NK-92 treated with Interleukin-12 subunit alpha and Interleukin-12 subunit beta, amount 100 ng/mL, for 24 hours (cell line): ENCODE results near the gene DERA.
"Not testable (repeated sequence)": the region's sequence is repeated elsewhere in the genome, so short reads cannot be mapped to it uniquely, and the experiment has no call there.

Experiments used
- DNase-seq: peaks from one replicate; lab custom pipeline; 2025; lab: John Stamatoyannopoulos, UW

Gene DERA

DNA sequence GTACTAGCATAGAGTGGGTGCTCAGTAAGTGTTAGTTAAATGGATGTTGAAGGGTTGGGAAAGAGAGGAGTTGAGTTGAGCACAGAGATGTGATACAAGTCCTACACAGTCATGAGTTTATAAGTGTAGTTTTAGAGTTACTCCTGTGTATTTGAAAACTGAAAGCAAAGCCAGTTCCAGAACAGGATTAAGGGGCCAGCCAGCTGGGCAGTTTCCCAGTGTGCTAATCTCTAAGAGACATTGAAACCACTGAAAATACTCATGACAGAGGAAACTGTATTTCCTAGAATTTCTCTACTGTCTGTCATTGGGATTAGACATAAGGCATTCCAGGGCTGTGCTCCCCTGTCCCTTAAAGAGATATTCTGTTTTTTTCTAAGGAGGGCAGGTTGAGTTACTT, 101.0 kb downstream of the DERA start:
- DNase-seq: no peak

- not testable (repeated sequence) for DNase-seq
Observed at GRCh38 chr12:16013722-16014121, 102.6 kb downstream of the DERA start.

DNA sequence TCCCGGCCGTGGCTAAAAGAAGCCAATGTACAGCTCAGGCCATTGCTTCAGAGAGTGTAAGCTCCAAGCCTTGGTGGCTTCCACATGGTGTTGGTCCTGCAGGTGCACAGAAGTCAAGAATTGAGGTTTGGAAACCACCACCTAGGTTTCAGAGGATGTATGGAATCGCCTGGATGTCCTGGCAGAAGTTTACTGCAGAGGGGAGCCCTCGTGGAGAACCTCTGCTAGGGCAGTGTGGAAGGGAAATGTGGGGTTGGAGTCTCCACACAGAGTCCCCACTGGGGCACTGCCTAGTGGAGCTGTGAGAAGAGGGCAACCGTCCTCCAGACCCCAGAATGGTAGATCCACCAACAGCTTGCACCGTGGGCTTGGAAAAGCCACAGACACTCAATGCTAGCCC, 103.3 kb downstream of the DERA start:
- DNase-seq: not testable (repeated sequence)

DNA sequence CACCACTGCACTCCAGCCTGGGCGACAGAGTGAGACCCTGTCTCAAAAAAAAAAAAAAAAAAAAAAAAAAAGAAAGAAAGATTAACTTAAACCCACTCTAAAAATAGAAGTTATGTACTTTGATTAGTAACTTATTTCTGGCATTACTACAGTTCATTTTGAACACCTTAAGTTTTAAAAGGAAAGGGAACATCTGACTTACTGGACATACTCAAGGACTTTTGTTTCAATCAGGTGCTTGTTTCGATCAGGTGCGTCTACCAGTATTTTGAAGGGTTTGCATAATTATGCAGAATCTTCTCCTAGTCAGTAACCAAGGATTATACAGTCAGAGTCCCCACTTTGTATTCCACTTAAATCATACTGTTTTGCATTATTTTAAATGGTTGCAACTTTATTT, 105.6 kb downstream of the DERA start:
- DNase-seq: no peak

- DNase-seq: no peak
Observed at GRCh38 chr12:16018306-16018705, 107.2 kb downstream of the DERA start.

DNA sequence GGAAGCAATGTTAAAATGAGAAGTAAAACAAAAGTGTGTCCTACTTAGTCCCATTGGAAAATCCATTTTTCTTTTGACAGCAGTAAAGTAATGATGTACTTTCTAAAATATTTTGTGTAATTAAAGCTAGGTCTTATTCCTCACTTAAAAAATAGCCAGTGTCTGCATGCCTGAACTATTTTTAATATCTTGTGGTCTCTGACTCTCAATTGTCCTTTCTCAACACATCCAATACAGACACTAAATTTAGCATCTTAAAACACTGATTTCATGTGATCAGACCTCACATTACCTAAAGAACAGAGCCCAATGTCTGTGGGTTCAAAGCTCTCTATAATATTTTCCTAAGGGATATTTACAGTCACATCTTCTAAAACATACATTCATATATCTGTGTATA, 108.0 kb downstream of the DERA start:
- DNase-seq: no peak

DNA sequence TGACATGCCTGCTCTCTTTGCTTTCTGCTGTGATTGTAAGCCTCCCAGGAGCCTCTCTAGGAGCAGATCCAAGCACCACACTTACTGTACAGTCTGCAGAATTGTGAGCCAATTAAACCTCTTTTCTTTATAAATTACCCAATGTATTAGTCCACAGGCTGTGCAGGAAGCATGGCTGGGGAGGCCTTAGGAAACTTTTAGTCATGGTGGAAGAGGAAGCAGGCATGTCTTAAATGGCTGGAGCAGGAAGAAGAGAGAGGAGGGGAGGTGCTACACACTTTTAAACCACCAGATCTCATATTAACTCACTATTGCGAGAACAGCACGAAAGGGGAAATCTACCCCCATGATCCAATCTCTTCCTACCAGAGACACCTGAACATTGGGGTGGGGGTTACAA, 108.9 kb downstream of the DERA start:
- no peak for DNase-seq

- DNase-seq: no peak
Observed at GRCh38 chr12:16021026-16021425, 109.9 kb downstream of the DERA start.

DNA sequence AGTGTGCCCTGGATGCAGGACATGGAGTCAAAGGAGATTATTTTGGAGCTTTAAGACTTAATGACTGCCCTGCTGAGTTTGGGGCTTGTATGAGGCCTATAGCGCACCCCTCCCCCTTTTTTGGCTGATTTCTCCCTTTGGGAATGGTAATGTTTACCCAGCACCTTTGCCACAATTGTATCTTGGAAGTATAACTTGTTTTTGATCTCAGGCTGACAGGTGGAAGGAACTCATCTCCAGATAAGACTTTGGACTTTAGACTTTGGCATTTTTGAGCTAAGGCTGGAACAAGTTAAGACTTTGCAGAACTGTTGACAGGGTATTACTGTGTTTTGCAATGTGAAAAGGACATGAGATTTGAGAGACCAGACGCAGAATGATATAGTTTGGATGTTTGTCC, 110.5 kb downstream of the DERA start:
- no peak for DNase-seq

GRCh38 chr12:16027002-16027401, 115.9 kb downstream of the DERA start:
- DNase-seq: no peak

GRCh38 chr12:16030744-16031143, 119.6 kb downstream of the DERA start:
- no peak for DNase-seq

- no peak for DNase-seq
Observed at GRCh38 chr12:16034136-16034817, 123.1 kb downstream of the DERA start.

GRCh38 chr12:16036073-16036472, 124.9 kb downstream of the DERA start:
- no peak for DNase-seq

DNA sequence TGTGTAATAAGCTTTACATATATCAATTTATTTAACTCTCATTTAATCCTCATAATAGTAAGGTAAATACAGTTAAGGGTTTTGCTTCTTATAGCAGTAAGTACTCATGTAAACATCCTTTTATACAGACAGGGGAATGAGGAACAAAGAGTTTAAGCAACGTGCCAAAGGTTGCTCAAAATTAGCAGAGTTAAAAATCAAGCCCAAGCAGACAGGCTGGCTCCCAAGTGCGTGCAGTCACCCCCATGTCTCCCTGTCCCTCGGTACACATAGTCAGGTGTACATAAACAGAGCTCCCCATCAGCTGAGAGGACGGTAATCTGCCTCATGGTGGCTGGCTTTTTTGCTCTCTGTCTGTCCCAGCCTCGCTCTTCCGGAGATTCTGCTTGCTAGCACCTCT, 126.4 kb downstream of the DERA start:
- no peak for DNase-seq

- DNase-seq: no peak
Observed at GRCh38 chr12:16043480-16043879, 132.3 kb downstream of the DERA start.

- DNase-seq: no peak
Observed at GRCh38 chr12:16046266-16046665, 135.1 kb downstream of the DERA start.

- no peak for DNase-seq
Observed at GRCh38 chr12:16048511-16048910, 137.4 kb downstream of the DERA start.

DNA sequence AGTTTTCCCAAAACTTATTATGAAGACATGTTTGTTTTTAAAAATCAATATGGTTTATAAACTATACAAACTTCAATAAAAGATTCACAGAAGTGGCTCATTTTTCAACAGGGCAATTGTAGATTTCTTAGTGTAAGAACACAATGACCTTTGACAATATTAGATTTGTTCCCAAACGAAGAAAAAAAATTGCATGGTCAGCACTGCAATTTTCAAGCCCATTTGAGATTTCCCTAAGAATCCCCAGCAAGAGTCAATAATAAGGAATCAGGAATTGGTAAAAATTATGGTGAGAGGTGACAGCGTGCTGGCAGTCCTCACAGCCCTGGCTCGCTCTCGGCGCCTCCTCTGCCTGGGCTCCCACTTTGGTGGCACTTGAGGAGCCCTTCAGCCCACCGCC, 145.8 kb downstream of the DERA start:
- no peak for DNase-seq

GRCh38 chr12:16057351-16057751, 146.2 kb downstream of the DERA start:
- DNase-seq: not testable (repeated sequence)

DNA sequence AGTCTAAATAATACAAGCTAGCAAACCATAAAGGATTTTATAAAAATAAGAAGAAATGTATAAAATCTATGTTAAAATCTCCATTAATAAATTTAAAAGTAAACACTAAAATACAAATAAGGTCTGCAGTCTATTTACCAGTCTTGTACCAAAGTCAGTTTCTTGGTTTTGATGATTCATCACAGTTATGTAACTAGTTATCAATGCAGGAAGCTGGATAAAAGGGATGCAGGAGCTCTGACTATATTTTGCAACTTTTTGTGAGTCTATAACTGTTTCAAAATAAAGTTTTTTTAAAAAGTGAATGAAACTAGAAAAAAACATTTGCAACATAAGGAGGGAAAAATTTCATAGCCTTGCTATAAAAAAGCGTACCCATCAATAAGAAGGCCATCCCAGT, 151.5 kb downstream of the DERA start:
- no peak for DNase-seq

- DNase-seq: no peak
Observed at GRCh38 chr12:16063726-16064125, 152.6 kb downstream of the DERA start.

GRCh38 chr12:16070113-16070512, 159.0 kb downstream of the DERA start:
- no peak for DNase-seq

- DNase-seq: no peak
Observed at GRCh38 chr12:16072678-16073077, 161.5 kb downstream of the DERA start.

- DNase-seq: no peak
Observed at GRCh38 chr12:16074894-16075293, 163.8 kb downstream of the DERA start.

GRCh38 chr12:16075887-16076286, 164.8 kb downstream of the DERA start:
- no peak for DNase-seq
